Mucosa of stomach (tissue), 1 donor: Measurements from ENCODE around the gene ATP1B4.

Experiments
- H3K27me3 ChIP-seq: one replicate; pipeline ENCODE4 v1.7.0; 2013; ENCODE audit warnings: mild to moderate bottlenecking, low read length; ENCODE audit not compliant: control insufficient read depth, insufficient read depth
- H3K36me3 ChIP-seq: one replicate; pipeline ENCODE4 v1.7.0; 2013; ENCODE audit warnings: low read length; ENCODE audit not compliant: control insufficient read depth, insufficient read depth
- H3K4me1 ChIP-seq: one replicate; pipeline ENCODE4 v1.7.0; 2013; ENCODE audit warnings: mild to moderate bottlenecking, low read length; ENCODE audit not compliant: control insufficient read depth, insufficient read depth
- H3K4me3 ChIP-seq: one replicate; pipeline ENCODE4 v1.7.0; 2013; ENCODE audit warnings: low read length
- H3K9ac ChIP-seq: one replicate; pipeline ENCODE4 v1.7.0; 2013; ENCODE audit warnings: mild to moderate bottlenecking, low read length, moderate library complexity
- H3K9me3 ChIP-seq: one replicate; pipeline ENCODE4 v1.7.0; 2013; ENCODE audit warnings: mild to moderate bottlenecking, low read length, moderate library complexity; ENCODE audit not compliant: control insufficient read depth
- donor health status: Pancreatic carcinoma.

ATP1B4 gene

GRCh38 chrX:120379937-120380681 is 18.2 kb downstream of the ATP1B4 start:
- Histone ChIP-seq H3K36me3 (no peaks in the 10 kb centered on the region), H3K9ac (no peak overlapping the region), H3K9me3 (no peaks in the 10 kb centered on the region), H3K4me3 (no peak overlapping the region), H3K27me3 (no peaks in the 10 kb centered on the region), H3K4me1 (no peaks in the 10 kb centered on the region)

DNA sequence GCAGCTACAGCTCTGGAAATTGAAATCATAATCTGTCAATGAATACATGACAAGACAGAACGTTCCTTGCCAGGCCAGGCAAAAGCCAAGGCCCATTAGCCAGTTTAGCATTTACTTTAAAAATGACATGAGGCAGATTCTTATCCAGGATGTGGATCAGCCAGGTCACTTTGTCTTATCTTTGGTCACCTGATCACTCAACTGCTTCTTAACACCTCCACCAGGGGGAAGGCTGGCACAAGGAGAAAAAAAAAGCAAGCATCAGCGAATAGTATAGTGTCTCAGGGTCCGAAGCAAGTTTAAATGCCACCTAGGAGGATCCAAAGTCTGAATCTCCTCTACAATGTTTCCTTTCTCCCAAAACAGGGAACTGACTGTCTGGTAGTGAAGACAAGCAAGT is 18.8 kb downstream of the ATP1B4 start:
- Histone ChIP-seq H3K4me1 (no peaks in the 10 kb centered on the region), H3K4me3 (no peak overlapping the region), H3K27me3 (no peaks in the 10 kb centered on the region), H3K9me3 (no peaks in the 10 kb centered on the region), H3K9ac (no peak overlapping the region), H3K36me3 (no peaks in the 10 kb centered on the region)

- H3K4me3 ChIP-seq: no peak overlapping the region
- no peaks in the 10 kb centered on the region for H3K9me3 ChIP-seq
- H3K36me3 ChIP-seq: no peaks in the 10 kb centered on the region
- H3K27me3 ChIP-seq: no peaks in the 10 kb centered on the region
- no peaks in the 10 kb centered on the region for H3K4me1 ChIP-seq
- H3K9ac ChIP-seq: no peak overlapping the region
These were observed 39.4 kb downstream of the ATP1B4 start for GRCh38 chrX:120401301-120401700.

DNA sequence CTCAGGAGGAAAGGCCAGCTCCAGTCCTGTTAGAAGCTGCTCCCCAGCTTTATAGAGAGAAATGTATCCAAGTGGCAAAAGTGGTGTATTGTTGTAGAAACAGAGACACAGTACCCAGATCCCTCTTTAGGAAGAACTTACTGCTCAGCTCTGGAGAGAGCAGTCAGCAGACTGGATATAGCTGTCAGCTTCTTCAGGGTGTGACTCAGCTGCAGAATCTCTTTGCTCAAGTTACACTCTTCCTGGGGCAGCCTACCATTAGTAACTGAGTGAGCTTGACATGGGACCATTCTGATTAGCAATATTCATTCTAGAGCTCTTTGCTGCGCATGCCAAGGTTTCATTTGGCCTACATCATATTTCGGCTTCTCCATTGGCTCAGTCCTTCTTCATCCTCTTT is 40.5 kb downstream of the ATP1B4 start:
- Histone ChIP-seq H3K9ac (no peak overlapping the region), H3K4me3 (no peak overlapping the region), H3K27me3 (no peaks in the 10 kb centered on the region), H3K36me3 (no peaks in the 10 kb centered on the region), H3K9me3 (no peaks in the 10 kb centered on the region), H3K4me1 (no peaks in the 10 kb centered on the region)

DNA sequence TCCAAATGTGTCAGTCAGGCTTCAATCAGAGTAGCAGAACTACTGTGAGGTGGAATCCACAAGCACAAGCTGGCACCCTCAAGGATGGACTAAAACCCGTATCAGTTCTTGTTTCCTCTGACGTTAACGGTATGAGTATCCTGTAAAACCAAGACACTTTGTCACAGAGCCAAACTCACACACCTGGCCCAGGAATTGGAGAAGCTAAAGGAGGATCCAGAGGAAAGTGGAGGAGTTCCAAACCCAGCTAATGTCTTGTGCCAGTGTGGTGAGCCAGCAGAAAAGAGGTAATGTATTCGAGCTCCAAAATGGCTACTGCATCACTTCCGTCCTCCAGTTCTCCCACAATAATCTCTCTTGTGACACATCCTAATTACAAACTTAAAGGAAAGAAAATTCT is 44.7 kb downstream of the ATP1B4 start:
- H3K27me3 ChIP-seq: no peaks in the 10 kb centered on the region
- no peaks in the 10 kb centered on the region for H3K4me1 ChIP-seq
- H3K36me3 ChIP-seq: no peaks in the 10 kb centered on the region
- no peak overlapping the region for H3K4me3 ChIP-seq
- no peaks in the 10 kb centered on the region for H3K9me3 ChIP-seq
- H3K9ac ChIP-seq: no peak overlapping the region

GRCh38 chrX:120408168-120408567 is 46.3 kb downstream of the ATP1B4 start:
- H3K9me3 ChIP-seq: no peaks in the 10 kb centered on the region
- no peaks in the 10 kb centered on the region for H3K4me1 ChIP-seq
- no peak overlapping the region for H3K9ac ChIP-seq
- H3K27me3 ChIP-seq: no peaks in the 10 kb centered on the region
- no peak overlapping the region for H3K4me3 ChIP-seq
- H3K36me3 ChIP-seq: no peaks in the 10 kb centered on the region

DNA sequence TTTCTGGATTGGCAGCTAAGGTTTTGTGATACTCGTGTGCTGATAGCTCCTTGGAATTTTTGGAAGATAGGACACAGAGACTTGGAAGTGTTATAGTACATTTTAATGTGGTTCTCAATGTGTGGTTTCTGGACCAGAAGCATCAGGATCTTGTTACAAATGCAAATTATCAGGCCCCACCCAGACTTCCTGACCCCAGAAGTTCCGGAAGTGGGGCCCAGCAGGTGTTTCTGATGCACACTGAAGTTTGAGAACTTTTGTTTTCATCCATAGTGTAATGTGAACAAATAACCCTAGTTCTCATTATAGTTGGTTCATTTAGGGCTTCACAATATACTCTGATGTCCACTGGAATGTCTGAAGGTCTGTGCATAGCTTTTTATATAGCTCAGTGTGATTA is 57.6 kb downstream of the ATP1B4 start:
- no peak overlapping the region for H3K4me3 ChIP-seq
- no peaks in the 10 kb centered on the region for H3K27me3 ChIP-seq
- no peak overlapping the region for H3K9ac ChIP-seq
- H3K9me3 ChIP-seq: no peaks in the 10 kb centered on the region
- no peaks in the 10 kb centered on the region for H3K4me1 ChIP-seq
- H3K36me3 ChIP-seq: no peaks in the 10 kb centered on the region

GRCh38 chrX:120426599-120426998 is 64.7 kb downstream of the ATP1B4 start:
- H3K9ac ChIP-seq: no peak overlapping the region
- no peaks in the 10 kb centered on the region for H3K4me1 ChIP-seq
- no peak overlapping the region for H3K4me3 ChIP-seq
- H3K36me3 ChIP-seq: no peaks in the 10 kb centered on the region
- no peaks in the 10 kb centered on the region for H3K27me3 ChIP-seq
- H3K9me3 ChIP-seq: no peaks in the 10 kb centered on the region

- Histone ChIP-seq H3K9ac (no peak overlapping the region), H3K27me3 (no peaks in the 10 kb centered on the region), H3K9me3 (no peaks in the 10 kb centered on the region), H3K4me1 (no peaks in the 10 kb centered on the region), H3K4me3 (no peak overlapping the region), H3K36me3 (no peaks in the 10 kb centered on the region)
These were observed 66.4 kb downstream of the ATP1B4 start for GRCh38 chrX:120428309-120428708.

DNA sequence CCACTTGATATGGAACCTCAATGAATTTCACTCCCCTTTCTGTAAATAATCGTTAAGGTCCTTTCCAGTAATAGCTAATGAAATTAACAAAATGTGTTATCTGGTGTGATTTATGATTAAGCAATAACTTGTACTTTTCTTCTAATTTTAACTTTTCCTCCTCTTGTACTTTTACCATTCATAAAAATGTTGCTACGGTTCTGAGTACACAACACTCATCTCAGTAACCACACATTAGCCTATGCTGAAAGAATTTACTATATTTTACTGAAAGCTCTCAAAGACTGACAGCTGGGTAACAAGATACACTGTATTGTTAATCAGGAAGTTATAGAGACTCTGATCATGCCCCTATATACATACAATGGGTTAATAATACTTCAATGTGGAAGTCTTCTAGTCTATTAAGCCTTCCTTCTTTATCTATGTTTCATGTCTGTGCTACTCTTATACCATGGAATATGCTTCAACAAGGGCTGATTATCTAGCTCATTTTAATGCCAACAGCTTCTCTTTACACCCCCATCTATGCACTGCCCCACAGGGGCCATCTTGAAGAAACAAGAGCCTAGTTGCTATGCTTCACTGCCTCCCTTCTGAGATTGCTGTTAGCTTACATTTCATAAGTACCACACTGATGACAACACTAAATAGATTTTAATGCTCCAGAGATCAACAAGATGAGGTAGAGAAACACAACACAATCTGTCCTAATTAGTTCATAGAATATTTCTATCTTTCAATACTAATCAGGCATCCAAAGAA is 68.1 kb downstream of the ATP1B4 start:
- Histone ChIP-seq H3K9ac (no peak overlapping the region), H3K4me1 (no peaks in the 10 kb centered on the region), H3K4me3 (no peak overlapping the region), H3K9me3 (no peaks in the 10 kb centered on the region), H3K36me3 (no peaks in the 10 kb centered on the region), H3K27me3 (no peaks in the 10 kb centered on the region)
